ENCODE measurements around the gene MAP3K9.

MAP3K9 gene

DNA sequence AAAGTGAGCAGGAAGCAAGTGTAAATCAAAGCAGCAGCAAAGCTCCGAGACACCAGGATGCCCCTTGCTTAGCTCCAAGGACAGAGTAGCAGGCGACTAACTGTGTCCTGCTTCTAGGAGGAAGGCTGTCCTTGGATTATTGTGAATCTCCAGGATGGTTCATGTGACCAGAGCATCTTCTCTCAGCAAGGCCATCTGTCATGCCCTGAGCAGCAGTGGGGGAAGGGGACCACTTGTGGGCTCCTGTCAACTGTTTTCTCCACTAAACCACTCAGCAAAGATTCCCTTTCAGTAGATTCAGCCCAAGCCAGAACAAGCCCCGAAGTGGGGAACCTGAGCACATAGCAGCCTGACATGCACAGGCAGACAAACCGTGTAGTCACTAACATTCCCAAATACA lies 19.4 kb downstream of the MAP3K9 start:
- no peak overlapping the region for H3K4me3 ChIP-seq (replicated peaks; ENCODE audit: insufficient read depth, low read length)
- H3K27ac ChIP-seq (replicated peaks), result no peak overlapping the region
- H3K27me3 ChIP-seq (ENCODE audit: insufficient read depth, poor library complexity, severe bottlenecking), result no peaks in the 10 kb centered on the region
- TF ChIP-seq, protein P1, sequence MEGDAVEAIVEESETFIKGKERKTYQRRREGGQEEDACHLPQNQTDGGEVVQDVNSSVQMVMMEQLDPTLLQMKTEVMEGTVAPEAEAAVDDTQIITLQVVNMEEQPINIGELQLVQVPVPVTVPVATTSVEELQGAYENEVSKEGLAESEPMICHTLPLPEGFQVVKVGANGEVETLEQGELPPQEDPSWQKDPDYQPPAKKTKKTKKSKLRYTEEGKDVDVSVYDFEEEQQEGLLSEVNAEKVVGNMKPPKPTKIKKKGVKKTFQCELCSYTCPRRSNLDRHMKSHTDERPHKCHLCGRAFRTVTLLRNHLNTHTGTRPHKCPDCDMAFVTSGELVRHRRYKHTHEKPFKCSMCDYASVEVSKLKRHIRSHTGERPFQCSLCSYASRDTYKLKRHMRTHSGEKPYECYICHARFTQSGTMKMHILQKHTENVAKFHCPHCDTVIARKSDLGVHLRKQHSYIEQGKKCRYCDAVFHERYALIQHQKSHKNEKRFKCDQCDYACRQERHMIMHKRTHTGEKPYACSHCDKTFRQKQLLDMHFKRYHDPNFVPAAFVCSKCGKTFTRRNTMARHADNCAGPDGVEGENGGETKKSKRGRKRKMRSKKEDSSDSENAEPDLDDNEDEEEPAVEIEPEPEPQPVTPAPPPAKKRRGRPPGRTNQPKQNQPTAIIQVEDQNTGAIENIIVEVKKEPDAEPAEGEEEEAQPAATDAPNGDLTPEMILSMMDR (IDR thresholded peaks at IDR 0.05; ENCODE audit: insufficient read depth, low read length), result no peak
- no peak for TF ChIP-seq POLR2AphosphoS5 (IDR thresholded peaks at IDR 0.05; ENCODE audit: low read depth)
- TF ChIP-seq SPI1 (IDR thresholded peaks at IDR 0.05; ENCODE audit: borderline replicate concordance, low read depth), result no peak
- no peak for TF ChIP-seq REST (IDR thresholded peaks at IDR 0.05; ENCODE audit: insufficient replicate concordance, low read depth)
- TF ChIP-seq GABPA (IDR thresholded peaks at IDR 0.05; ENCODE audit: low read depth), result no peak
- DNase-seq (ENCODE audit: low read depth in 1 of 2, low spot score in 1 of 2), result no peak

- Histone ChIP-seq H3K27me3 (ENCODE audit: insufficient read depth, poor library complexity, severe bottlenecking) (no peaks in the 10 kb centered on the region), H3K27ac (replicated peaks) (no peak overlapping the region), H3K4me3 (replicated peaks; ENCODE audit: insufficient read depth, low read length) (no peak overlapping the region)
- no peak for TF ChIP-seq GABPA (IDR thresholded peaks at IDR 0.05; ENCODE audit: low read depth)
- TF ChIP-seq POLR2AphosphoS5 (IDR thresholded peaks at IDR 0.05; ENCODE audit: low read depth), result no peak
- no peak for TF ChIP-seq REST (IDR thresholded peaks at IDR 0.05; ENCODE audit: insufficient replicate concordance, low read depth)
- TF ChIP-seq, protein P1 (IDR thresholded peaks at IDR 0.05; ENCODE audit: insufficient read depth, low read length), result no peak
- no peak for TF ChIP-seq SPI1 (IDR thresholded peaks at IDR 0.05; ENCODE audit: borderline replicate concordance, low read depth)
- no peak for DNase-seq (ENCODE audit: low read depth in 1 of 2, low spot score in 1 of 2)
These were observed 20.0 kb downstream of the MAP3K9 start for GRCh38 chr14:70789361-70789760.

DNA sequence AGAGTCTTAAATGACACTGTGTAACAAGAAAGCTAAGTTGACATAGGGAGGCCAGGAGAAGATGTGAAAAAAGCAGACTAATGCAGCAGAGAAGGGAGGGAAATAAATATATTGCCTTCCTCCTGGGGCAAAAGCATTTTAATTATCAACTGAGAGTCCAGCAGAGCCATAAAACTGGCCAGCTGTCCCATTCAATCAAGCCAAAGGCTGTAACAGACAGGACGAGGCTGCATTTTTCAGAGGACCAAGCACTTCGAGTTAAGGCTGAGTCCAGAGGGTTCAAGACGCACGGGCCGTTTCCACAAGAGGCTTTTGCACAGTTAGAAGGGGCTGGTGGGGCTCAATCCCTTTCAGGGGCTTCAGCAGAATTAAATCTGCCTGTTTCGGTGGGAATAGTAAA lies 20.4 kb downstream of the MAP3K9 start:
- no peak for DNase-seq (ENCODE audit: low read depth in 1 of 2, low spot score in 1 of 2)
- H3K27me3 ChIP-seq (ENCODE audit: insufficient read depth, poor library complexity, severe bottlenecking), result no peaks in the 10 kb centered on the region
- H3K27ac ChIP-seq (replicated peaks), result no peak overlapping the region
- no peak overlapping the region for H3K4me3 ChIP-seq (replicated peaks; ENCODE audit: insufficient read depth, low read length)
- TF ChIP-seq, protein P1 (IDR thresholded peaks at IDR 0.05; ENCODE audit: insufficient read depth, low read length), result no peak
- TF ChIP-seq POLR2AphosphoS5 (IDR thresholded peaks at IDR 0.05; ENCODE audit: low read depth), result no peak
- TF ChIP-seq SPI1 (IDR thresholded peaks at IDR 0.05; ENCODE audit: borderline replicate concordance, low read depth), result no peak
- no peak for TF ChIP-seq GABPA (IDR thresholded peaks at IDR 0.05; ENCODE audit: low read depth)
- no peak for TF ChIP-seq REST (IDR thresholded peaks at IDR 0.05; ENCODE audit: insufficient replicate concordance, low read depth)

All from HL-60 (cell line).